Aorta (tissue), 5 donors: ENCODE measurements around the gene RBX1. TPM values are rescaled to one million over a fixed set of nuclear protein-coding genes. Genes with fewer than 3 reads are reported as not detected.
"Not testable (repeated sequence)": the region's sequence is repeated elsewhere in the genome, so short reads cannot be mapped to it uniquely, and the experiment has no call there.

Source experiments
- ATAC-seq: fragments of 200-7000 bp; cut with Tn5 transposase; one replicate; pipeline ENCODE4 v1.9.1; 2022; ENCODE audit warnings: moderate library complexity; ENCODE audit not compliant: low FRiP score
- DNase-seq, 2 donors: peaks; one replicate each; pipeline ENCODE4 v3.0.0-alpha.2; 2020
- H3K27ac ChIP-seq, 2 donors: one replicate each; pipeline ENCODE4 v1.5.1; 2013; ENCODE audit warnings: low read length in 2 of 2, mild to moderate bottlenecking in 2 of 2, moderate library complexity in 2 of 2, control low read depth in 1 of 2, inconsistent platforms in 1 of 2, low read depth in 1 of 2
- H3K27me3 ChIP-seq, 2 donors: one replicate each; pipeline ENCODE4 v1.6.1; 2013; ENCODE audit warnings: control low read depth in 1 of 2, low read length in 1 of 2, mild to moderate bottlenecking in 1 of 2, moderate library complexity in 1 of 2; ENCODE audit not compliant: insufficient read depth in 2 of 2, control insufficient read depth in 1 of 2
- H3K36me3 ChIP-seq, 2 donors: one replicate each; pipeline ENCODE4 v1.6.1; 2013; ENCODE audit warnings: control low read depth in 1 of 2, low read length in 1 of 2, mild to moderate bottlenecking in 1 of 2; ENCODE audit not compliant: insufficient read depth in 2 of 2, control insufficient read depth in 1 of 2
- H3K4me1 ChIP-seq, 2 donors: one replicate each; pipeline ENCODE4 v1.6.1; 2013; ENCODE audit warnings: low read length in 2 of 2, control low read depth in 1 of 2, mild to moderate bottlenecking in 1 of 2, moderate library complexity in 1 of 2; ENCODE audit not compliant: insufficient read depth in 2 of 2, control insufficient read depth in 1 of 2
- H3K4me3 ChIP-seq, 2 donors: one replicate each; pipeline ENCODE4 v1.5.1; 2013; ENCODE audit warnings: low read length in 2 of 2, control low read depth in 1 of 2, mild to moderate bottlenecking in 1 of 2
- H3K9me3 ChIP-seq: one replicate; pipeline ENCODE4 v1.6.1; 2013; ENCODE audit warnings: mild to moderate bottlenecking, low read length; ENCODE audit not compliant: control insufficient read depth
- WGBS, 2 donors: extraction: QIAGEN DNeasy Blood & Tissue Kit; methylation state at CpG; one replicate each; pipeline ENCODE4 v1.1.7; 2013; 5-methylcytosine and 5-hydroxymethylcytosine counted together
- intact Hi-C, 2 donors: fragments of 100-400 bp; cut with DNase I; formaldehyde crosslinking; loops; one replicate each; pipeline versions ENCODE4 v1.14.2 to v1.15.0; 2022
- long read RNA-seq, 2 donors: library from polyadenylated mRNA; unstranded; transcript quantifications; one replicate each; pipeline ENCODE4 v2.0.0, GENCODE V29; 2020 to 2021
- polyA plus RNA-seq, 2 donors: library from polyadenylated mRNA; stranded (reverse); fragments of 200-250 nt; gene quantifications; one replicate each; pipeline ENCODE4 v1.2.3, GENCODE V29; 2013
- total RNA-seq, 2 donors: library from RNA; stranded (reverse); fragmentation: NEBNext Ultra II Directional; extraction: Animal tissue kit (Norgen Biotek cat#: 25700); gene quantifications; one replicate each; pipeline ENCODE4 v1.2.1, GENCODE V29; 2021
- donor health status: healthy with polysubstance abuse.
- donor health status: Bipolar disorder and iron deficiency.
- donor health status: DM: no; HTN: no; CAD: no.
- donor health status: DM: no; HTN: no; CAD: no.
- donor health status: DM: yes; HTN: yes; CAD: no.

RBX1 gene
- total RNA-seq (10 to 100 TPM; 36.2 to 40.8 TPM), polyA plus RNA-seq (100 to 1,000 TPM in 1 of 2 donors, 10 to 100 TPM in 1; 59.5 to 102 TPM)
- long read RNA-seq, donor 1, transcript RBX1-201 (5 exons, 1,188 nt), result major isoform, 42 of 54 reads
- long read RNA-seq, donor 1, partial matches to known transcripts, result 2 of 54 reads
- long read RNA-seq, donor 1, other reads (novel, unspliced or antisense), result 8 of 54 reads
- long read RNA-seq, donor 2, transcript RBX1-201 (5 exons, 1,188 nt), result major isoform, 34 of 39 reads
- long read RNA-seq, donor 2, partial matches to known transcripts, result 0 of 39 reads
- long read RNA-seq, donor 2, other reads (novel, unspliced or antisense), result 5 of 39 reads

DNA sequence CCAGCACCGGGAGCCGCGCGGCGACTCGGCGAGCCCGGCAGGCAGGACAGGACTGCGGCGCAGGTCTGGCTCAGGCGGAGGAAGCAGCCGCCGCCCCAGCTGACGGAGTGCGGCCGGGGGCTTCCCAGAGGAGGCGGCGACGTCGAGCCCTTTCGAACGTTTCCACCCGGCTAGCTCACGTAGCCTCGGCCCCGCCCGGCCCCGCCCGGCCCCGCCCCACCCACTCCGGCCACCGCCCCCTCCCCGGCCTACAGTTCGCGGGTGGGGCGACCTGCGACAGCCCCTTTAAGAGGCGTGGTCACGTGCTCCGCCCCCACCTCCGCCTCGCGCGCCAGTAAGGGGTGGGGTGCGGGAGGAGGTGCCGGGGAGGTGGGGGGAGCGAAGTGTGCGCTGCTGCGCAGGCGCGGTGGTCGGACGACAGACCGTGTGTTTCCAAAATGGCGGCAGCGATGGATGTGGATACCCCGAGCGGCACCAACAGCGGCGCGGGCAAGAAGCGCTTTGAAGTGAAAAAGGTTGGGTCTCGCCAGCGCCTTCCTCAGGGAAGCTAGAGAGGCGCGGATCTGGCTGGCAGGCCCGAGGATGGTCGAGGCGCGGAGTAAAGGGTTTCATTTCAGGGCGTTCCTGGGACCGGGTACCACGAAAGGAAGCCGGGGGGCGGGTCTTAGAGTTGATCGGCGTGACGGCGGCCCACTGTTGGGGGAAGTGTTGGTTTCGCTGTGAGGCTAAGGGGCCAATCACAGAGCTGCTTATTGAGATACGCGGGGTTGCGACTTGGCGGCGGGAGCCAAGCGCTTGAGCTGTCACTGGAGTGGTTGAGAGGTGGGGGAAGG, at the start of gene RBX1:
Gene RBX1, plus strand, starts transcription at position 417 of the 833 bp plus-strand sequence. Its CDS starts 21 bp downstream, at position 438.
- DNase-seq (peak; percentile 99), ATAC-seq (peak; percentile 99)
- no peaks in the 10 kb centered on the region for H3K36me3 ChIP-seq
- H3K27ac ChIP-seq, result peak within 1 kb of the TSS; percentile 36 to 83
- 0 to 1% methylated on average over 65 to 86 of the region's 86 CpGs for WGBS, 2 donors
- H3K9me3 ChIP-seq, result no peaks in the 10 kb centered on the region
- intact Hi-C loops, result loop anchor here (1.0 to 2.0 kb wide), 3 partner anchors 71 to 140 kb away; no protein-coding TSS in a partner anchor
- H3K4me3 ChIP-seq, result peak within 1 kb of the TSS; percentile 84 to 87
- H3K27me3 ChIP-seq, result no peaks in the 10 kb centered on the region
- no peaks in the 10 kb centered on the region for H3K4me1 ChIP-seq

DNA sequence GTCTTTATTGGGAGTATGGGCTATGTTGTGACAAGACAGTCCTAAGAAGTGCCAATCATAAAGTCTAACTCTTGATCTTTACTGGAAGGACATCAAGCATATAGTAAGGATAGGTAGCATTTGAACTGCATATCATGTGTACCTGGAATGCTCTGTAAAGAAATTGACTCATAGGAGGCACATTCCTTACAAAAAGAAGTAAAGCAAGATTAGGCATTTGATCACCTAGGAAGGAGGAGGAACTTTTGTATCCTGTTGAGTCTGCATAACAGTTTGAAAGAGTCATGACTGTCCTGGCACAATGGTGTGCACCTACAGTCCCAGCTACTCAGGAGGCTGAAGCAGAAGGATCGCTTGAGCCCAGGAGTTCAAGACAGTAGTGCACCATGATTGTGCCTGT, 47.1 kb upstream of the RBX1 start:
- no peaks in the 10 kb centered on the region for H3K27me3 ChIP-seq
- H3K4me1 ChIP-seq, result no peaks in the 10 kb centered on the region
- ATAC-seq (no peak), DNase-seq (no peak)
- no peaks in the 10 kb centered on the region for H3K9me3 ChIP-seq
- no peak overlapping the region for H3K4me3 ChIP-seq
- H3K36me3 ChIP-seq, result no peaks in the 10 kb centered on the region
- no peak overlapping the region for H3K27ac ChIP-seq
- 99 to 100% methylated on average over 1 of the region's 1 CpG for WGBS, 2 donors
- intact Hi-C loops, result no loop called here

DNA sequence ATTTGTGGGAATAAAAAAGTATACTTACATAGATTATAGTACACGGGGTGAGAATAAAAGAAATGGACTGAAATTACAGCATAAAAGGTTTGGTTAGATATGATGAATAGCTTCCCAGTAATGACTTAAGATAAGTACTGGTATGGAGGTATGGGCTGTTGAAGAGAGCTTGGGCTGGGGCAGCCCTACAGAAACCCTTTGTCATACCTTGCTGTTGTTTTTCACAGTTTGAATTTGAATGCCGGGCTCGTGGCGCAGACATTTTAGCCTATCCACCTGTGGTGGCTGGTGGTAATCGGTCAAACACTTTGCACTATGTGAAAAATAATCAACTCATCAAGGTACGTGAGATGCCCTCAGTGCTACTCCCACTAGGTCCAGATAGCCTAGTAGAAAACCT, 42.3 kb upstream of the RBX1 start:
- DNase-seq, result no peak
- Histone ChIP-seq H3K4me3 (no peak overlapping the region), H3K27ac (no peak overlapping the region), H3K9me3 (no peaks in the 10 kb centered on the region), H3K27me3 (no peaks in the 10 kb centered on the region), H3K36me3 (no peaks in the 10 kb centered on the region), H3K4me1 (no peaks in the 10 kb centered on the region)
- ATAC-seq, result no peak
- 91 to 95% methylated on average over 6 of the region's 6 CpGs for WGBS, 2 donors
- intact Hi-C loops, result no loop called here

GRCh38 chr22:40911772-40912171, 39.4 kb upstream of the RBX1 start:
- Histone ChIP-seq H3K4me1 (no peaks in the 10 kb centered on the region), H3K36me3 (no peaks in the 10 kb centered on the region), H3K4me3 (no peak overlapping the region), H3K27ac (no peak overlapping the region), H3K27me3 (no peaks in the 10 kb centered on the region), H3K9me3 (no peaks in the 10 kb centered on the region)
- 87 to 88% methylated on average over 3 of the region's 3 CpGs for WGBS, 2 donors
- DNase-seq (no peak), ATAC-seq (no peak)
- intact Hi-C loops, result no loop called here

DNA sequence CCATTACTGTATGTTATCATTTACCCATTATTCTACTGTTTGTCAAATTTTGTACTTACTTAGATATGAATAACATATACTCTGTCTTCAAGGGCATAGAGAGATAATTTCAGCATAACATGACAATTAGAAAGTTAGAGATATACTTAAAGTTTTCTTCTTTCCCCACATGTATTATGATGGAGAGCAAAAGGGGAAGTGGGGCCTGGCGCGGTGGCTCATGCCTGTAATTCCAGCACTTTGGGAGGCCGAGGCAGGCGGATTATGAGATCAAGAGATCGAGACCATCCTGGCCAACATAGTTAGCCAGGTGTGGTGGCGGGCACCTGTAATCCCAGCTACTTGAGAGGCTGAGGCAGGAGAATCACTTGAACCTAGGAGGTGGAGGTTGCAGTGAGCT, 38.2 kb upstream of the RBX1 start:
- H3K27me3 ChIP-seq, DNase-seq, H3K9me3 ChIP-seq, H3K4me1 ChIP-seq, H3K4me3 ChIP-seq, intact Hi-C loops, ATAC-seq, H3K27ac ChIP-seq, H3K36me3 ChIP-seq: not testable (repeated sequence)
- WGBS, 2 donors, result 95 to 98% methylated on average over 6 of the region's 6 CpGs

DNA sequence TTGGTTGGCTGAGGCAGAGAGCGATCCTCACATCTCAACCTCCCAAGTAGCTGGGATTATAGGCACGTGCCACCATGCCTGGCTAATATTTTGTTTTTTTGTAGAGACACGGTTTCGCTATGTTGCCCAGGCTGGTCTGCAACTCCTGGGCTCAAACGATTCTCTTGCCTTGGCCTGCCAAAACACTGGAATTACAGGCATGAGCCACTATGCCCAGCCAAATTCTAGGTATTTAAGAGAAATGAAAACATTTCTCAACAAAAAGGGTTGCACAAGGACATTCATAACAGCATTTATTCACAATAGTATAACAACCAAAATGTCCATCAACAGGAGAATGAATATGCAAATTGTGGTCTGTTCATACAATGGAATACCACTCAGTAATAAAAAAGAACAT, 31.7 kb upstream of the RBX1 start:
- DNase-seq (no peak), ATAC-seq (no peak)
- WGBS, 2 donors, result 4 to 11% methylated on average over 5 of the region's 5 CpGs
- no peaks in the 10 kb centered on the region for H3K27me3 ChIP-seq
- peak overlapping the region in 1 of 2 donors; percentile 51 for H3K27ac ChIP-seq
- no peaks in the 10 kb centered on the region for H3K36me3 ChIP-seq
- no peak overlapping the region for H3K4me3 ChIP-seq
- intact Hi-C loops, result no loop called here
- no peaks in the 10 kb centered on the region for H3K9me3 ChIP-seq
- peaks cover 0 to 2% of the 10 kb centered on the region in 2 donors for H3K4me1 ChIP-seq

- H3K4me3 ChIP-seq, result no peak overlapping the region
- H3K36me3 ChIP-seq, result no peaks in the 10 kb centered on the region
- H3K4me1 ChIP-seq, result peaks cover 0 to 2% of the 10 kb centered on the region in 2 donors
- WGBS, 2 donors, result 78 to 79% methylated on average over 9 of the region's 9 CpGs
- DNase-seq (no peak), ATAC-seq (no peak)
- intact Hi-C loops, result loop anchor here in 1 of 2 donors (10.0 kb wide), 1 partner anchor 314 kb away; no protein-coding TSS in a partner anchor
- H3K9me3 ChIP-seq, result no peaks in the 10 kb centered on the region
- H3K27me3 ChIP-seq, result no peaks in the 10 kb centered on the region
- H3K27ac ChIP-seq, result no peak overlapping the region
These were observed 30.7 kb upstream of the RBX1 start for GRCh38 chr22:40920526-40920925.

- H3K27ac ChIP-seq, result no peak overlapping the region
- WGBS, 2 donors, result 48 to 51% methylated on average over 5 of the region's 5 CpGs
- H3K4me1 ChIP-seq, result peaks cover 0 to 2% of the 10 kb centered on the region in 2 donors
- intact Hi-C loops, result loop anchor here in 1 of 2 donors (10.0 kb wide), 1 partner anchor 312 kb away; no protein-coding TSS in a partner anchor
- no peak overlapping the region for H3K4me3 ChIP-seq
- DNase-seq, result no peak
- H3K9me3 ChIP-seq, result no peaks in the 10 kb centered on the region
- ATAC-seq, result peak; percentile 63
- peaks cover 2 to 3% of the 10 kb centered on the region in 2 donors for H3K36me3 ChIP-seq
- no peaks in the 10 kb centered on the region for H3K27me3 ChIP-seq
These were observed 28.5 kb upstream of the RBX1 start for GRCh38 chr22:40922484-40923303.
